Glomerular visceral epithelial cell (primary cell): Measurements from ENCODE around the gene CLEC16A.

Experiments
- DNase-seq: peaks from one replicate; pipeline ENCODE4 v3.0.0-alpha.2; 2016; ENCODE audit errors: extremely low spot score

CLEC16A gene

DNA sequence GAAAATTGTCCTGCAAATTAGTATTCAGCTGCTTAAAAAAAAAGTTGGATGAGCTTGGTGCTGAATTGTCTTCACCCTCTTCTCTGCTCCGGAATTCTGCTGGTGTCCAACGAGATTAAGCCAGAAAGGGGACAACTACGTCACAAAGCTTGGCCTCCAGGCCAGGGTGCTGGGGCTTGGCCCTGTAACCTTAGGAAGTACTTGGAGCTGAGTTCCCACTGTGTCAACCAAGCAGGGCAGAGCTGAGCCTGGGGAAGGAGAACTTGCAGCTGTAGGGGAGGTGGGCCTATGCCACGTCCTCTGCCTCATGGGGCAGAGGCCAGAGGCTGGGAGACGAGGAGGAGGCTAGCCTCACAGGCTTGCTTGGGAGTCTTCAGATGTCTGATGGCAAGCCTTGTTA is 71.2 kb downstream of the CLEC16A start:
- no peak for DNase-seq

DNA sequence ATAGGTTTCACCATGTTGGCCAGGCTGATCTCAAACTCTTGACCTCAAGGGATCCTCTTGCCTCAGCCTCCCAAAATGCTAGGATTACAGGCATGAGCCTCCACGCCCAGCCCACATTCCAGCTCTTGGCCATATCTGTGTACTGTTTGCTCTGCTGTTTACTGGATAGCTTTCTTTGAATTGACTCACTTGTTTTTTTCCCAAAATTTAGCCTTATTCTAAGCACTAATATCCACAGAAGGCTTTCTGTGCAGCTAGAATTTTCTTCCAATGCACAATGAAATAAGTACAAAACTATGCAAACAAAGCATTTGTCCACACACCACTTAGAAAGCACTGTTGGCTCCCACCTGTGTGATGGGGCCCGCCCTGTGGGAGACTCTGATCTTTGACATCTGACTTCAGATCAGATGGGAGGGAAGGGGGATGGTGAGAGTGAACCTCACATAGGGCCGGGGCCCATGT is 72.2 kb downstream of the CLEC16A start:
- no peak for DNase-seq

DNA sequence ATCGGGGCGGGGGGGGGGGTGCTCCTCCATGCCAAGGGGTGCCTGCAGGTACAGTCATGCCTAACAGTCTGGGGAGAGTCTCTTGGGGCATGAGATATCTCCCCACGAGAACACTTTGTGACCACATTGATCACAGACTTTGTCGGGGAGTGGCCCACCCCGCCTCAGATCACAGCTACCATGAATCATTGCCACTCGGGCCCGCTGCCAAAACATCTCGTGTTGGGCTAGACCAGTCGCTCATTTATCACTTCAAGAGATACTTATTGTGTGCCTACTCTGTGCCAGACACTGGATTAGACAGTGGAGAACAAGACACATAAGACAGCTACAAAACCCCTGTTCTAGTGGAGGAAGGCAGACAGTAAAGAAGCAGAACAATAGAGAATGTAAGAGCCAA is 72.6 kb downstream of the CLEC16A start:
- DNase-seq = peak; percentile 63

DNA sequence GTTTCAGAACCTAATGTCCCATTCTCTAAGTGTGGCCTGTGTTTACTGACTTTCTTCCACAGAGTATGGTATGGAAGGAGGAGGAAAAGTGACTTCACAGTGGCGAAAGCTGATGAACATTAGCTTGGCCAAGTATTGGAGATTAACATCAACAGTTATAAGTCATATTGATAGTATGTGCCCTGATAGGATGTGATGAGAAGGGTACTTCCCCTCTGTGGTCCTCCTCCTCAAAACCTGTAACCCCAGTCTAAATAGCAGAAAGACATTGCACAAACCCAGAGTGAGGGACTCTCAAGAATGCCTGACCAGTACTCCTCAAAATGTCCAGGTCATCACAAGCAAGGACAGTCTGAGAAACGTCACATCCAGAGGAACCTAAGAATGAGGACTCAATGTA is 73.1 kb downstream of the CLEC16A start:
- no peak for DNase-seq

DNA sequence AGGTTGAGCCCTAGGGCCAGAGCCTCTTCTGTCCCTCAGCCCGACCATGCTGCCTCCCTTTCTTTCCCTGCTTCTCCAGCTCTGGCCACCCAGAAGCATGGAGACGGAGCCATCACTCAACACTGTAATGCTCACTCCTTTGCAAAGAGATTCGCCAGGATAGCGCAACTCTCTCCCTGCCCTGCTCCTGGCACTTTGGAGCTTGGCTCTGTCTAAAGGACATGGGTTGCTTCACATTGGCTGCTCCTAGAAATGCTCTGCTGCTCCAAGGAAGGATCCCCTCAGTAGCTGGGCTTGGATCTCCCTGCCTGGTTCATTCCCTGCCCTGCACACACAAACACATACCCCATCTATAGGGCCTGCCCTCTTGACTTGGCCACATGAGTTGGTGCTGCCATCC is 76.0 kb downstream of the CLEC16A start:
- no peak for DNase-seq

DNA sequence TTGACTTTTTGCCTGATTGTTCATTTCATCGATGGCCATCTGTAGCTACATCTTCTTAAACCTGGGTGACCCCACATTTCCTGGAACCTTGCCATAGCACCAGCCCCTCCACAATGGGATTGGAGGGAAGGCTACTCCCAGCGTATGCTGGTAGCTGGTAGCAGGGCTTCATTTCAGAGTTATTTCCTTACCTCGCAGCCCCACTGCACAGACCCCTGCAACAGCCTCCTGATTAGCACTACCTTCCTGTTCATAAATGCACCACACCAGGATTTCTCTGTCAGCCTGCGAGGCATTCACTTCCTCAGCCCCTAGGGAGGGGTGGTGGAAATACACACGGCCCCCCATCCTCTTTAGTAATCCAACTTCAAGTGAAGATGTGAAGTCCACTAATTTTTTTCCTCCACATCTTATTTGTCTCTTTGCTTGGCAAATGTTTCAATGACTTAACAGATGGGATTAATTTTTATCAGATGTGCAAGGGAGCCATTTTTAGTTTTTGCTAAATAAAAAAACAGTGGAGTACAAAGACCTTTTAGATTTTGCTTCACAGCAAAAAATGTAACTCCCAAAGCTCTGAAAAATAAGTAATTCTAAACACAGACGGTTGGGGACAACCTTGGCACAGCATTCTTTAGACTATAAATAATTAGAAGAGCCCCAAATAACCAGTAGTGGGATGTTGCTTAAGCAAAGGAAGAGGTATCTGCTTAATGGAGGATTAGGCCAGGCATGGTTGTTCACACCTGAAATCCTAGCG is 76.6 kb downstream of the CLEC16A start:
- DNase-seq = no peak

DNA sequence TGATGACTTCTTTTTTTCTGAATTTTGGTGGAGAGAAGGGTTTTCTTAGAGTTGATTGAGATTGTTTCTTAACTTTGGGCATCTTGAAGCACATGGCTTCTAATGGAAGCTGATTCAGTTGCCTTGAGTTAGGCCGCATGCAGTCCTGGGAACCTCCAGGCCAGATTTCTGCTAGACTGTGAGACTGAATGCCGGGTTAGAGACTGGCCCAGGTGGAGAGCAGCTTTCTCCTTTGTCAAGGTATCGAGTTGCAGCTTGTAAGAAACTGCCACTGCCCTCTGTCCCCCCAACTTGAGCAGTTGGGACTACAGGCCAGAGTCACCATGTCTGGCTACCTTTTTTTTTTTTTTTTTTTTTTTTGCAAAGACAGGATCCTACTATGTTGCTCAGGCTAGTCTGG is 77.6 kb downstream of the CLEC16A start:
- DNase-seq = no peak

DNA sequence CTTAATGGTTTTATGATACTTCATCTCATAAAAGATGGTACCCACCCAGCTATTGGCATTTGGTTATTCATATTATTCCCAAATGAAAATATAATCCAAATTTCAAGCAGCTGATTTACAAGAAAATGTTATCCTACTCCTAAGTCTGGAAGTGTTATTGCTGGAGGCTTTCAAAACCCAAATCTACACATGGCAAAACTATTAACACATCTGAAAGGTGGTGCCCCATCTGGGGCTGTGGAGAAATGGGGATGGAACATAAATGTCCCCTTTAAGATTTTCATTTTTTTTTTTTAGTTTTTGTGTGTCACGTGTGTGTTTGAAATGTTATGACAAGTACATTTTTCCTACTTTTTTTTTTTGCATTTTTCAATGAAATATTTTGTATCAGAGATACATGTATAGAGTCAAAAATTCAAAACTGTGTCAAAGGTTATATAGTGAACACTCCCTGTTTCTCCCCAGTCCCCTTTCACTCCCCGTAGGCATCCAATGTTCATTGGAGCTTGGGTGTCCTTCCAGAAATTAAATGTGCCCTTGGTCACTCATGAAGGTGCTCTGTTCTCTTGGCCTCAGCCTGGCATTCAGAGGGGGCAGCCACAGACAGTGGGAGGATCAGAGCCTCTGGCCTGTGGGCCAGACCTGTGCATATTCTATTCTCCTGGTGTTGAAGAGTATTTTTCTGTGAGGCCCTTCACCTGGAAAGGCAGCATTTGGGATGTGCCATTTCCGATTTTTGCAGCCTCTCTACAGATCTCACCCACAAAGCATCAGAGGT is 79.1 kb downstream of the CLEC16A start:
- no peak for DNase-seq

DNA sequence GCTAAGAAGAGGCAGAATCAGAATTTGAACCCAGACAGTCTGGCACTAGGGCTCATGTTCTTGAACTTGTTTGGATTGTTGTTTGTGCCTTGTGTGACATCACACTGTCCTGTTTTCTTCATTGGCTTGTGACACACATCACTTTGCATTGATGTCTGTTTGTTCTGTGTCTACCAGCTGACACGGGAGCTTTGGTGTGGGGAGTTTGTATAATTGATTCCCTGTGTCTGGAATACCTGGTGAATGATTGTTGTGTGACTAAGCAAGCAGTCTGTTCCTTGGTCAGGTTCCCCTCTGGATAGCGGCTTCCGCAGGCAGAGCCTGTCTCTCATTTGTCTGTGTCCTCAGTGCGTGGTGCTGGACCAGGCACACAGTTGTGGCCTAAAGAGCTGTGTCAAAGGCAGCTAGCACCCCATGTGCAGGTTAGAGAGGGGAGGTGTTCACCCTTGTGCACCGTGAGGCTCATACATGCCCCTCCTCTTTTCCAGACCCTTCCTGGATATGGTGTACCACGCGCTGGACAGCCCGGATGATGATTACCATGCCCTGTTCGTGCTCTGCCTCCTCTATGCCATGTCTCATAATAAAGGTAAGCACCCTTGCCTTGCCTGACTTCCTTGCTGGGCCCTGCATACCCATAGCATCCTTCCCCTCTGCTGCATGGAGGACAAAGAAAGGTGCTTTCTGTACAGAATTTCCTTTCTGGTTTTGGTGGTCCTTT is 80.1 kb downstream of the CLEC16A start:
- peak; percentile 59 for DNase-seq

DNA sequence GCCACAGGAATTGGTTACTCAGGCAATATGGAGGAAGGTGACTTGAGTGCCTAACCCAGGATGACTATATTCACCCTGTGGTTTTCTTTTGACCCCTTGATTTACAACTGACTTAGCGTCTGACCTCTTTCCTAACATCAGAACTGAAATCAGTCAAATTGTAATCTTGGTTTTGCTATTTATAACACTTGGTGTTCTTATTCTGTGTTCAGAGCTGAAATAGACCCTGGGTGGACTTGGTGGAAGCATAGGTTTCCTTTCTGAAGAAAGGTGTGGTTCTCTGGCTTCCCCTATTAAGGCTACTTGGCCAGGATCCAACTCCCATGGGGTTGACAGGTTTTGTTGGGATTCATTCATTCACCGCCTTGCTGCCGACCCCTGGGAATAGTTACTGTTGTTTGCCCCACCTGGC is 80.8 kb downstream of the CLEC16A start:
- peak; percentile 10 for DNase-seq

DNA sequence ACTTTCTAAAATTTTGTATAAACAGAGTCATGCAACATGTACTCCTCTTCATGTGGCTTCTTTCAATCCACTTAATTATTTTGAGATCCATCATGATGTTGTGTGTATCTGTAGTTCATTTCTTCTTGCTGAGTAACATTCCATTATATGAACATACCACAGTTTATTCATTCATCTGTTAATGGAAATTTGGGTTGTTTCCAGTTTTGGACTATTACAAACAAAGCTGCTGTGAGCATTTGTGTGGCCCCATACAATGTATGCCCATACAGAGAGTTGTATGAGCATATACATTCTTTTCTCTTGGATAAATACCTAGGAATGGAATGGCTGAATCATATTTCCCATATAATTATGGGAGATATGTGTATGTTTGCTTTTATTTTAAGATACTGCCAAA is 85.6 kb downstream of the CLEC16A start:
- DNase-seq = no peak

DNA sequence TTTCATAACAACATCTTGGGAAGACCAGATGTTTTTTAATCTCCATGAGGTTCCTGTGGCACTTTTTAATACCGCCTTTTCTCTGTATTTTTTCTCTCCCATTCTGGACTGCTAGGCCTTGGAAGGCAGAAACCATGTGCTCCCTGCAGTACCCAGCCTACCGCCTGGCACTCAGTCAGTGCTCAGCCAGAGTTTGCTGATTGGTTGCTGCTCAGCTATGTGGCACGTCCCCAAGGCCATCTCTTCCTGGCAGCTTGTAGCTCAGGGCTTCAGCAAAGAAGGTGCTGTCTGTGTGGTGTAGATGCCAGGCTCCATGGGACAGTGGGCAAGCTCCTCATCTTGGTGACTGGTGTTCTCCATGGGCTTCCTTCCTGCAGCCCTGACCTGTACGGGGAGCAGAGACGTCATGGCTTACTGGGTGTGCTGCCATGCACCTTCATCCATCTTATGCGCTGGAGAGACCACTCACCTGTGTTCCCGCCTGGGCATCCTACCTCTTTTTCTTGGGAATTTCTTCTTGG is 86.7 kb downstream of the CLEC16A start:
- no peak for DNase-seq

DNA sequence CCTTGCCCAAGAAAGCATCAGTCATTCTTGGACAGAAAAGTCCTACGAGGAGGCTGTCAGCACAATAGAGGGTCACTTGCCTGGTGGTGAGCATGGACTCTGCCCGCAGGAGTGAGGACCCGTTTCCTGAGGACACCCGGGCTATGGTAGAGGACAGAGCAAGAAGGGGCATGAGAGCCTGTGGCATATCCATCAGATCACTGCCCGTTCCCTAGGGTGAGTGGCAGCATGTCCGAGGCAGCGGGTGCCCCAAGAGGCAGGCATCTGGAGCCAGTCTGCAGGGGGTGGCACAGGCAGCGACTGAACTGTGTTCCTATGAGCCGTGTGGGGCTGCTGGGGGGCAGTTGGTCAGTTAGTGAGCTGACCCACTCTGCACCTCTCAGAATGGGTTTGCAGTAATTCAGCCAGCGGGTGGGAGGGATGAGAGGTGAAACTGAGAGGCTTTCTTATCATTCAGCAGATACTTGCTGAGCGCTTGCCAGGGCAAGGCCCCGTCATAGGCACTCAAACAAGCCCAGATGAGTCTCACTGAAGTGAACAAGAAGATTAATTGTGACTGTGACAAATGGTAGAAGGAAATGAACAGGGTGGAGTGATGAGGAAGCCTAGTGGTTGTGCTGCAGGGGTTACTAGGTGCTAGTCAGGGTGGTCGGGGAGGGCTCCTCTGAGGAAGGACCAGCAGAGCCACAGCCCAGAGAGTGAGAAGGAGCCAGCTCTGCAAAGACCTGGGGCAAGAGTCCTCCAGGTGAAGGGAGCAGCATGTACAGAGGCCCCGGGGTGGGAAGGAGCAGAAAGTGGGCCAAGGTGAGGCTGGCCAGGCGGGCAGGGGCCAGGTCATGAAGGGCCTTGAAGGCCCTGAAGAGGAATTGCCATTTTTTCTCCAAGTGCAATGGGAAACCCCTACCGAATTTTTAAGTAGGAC is 87.9 kb downstream of the CLEC16A start:
- no peak for DNase-seq

DNA sequence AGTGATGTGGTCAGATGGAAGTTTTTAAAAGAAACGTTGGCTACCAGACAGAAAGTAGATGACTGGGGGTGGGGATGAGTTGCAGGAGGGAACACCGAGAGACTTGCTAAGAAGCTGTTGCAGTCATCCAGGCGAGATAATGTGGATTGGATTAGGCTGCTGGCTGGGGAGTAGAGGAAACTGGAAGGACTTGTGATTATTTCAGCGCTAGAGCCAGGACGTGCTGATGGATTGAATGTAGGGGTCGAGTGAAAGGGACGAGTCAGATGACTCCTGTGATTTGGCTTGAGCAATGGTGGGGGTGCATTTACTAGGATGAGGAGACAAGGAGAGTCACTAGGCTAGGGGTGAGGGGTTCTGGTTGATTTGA is 88.5 kb downstream of the CLEC16A start:
- DNase-seq = no peak

DNA sequence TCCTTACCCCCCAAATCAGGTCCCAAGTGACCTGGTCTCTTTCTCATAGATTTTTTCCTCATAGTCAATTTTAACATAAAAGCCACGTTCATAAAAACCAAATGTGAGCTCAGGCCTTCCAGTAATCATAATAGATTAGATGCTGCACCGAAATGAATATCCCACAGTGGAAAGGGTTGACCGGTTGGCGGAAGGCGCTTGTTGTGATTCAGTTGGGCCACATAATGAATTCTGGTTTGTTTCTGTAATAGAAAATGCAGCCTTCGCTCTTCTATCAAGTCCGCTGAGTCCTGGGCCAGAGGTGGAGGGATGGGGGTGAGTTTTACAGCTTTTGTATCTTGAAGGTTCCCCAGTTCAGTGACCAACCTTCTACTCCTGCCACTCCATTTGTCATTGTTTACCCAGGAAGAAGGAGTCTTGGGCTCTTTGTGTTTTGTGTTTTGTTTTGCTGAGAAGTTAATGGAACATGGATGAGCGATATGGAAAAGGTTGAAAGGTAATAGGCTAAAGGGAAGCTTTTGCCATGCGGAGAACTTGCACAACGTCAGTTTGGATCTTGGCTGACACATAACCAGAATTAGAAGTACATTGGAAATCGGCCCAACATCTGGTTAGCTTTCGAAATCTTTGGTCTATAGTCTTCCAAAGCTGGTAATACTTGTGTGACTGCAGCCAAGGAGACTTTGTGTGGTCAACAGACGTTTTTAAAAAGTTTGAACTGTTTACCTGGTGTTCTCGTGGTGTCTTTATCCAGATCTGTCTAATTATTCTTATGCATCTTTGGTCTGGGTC is 89.5 kb downstream of the CLEC16A start:
- DNase-seq = no peak

DNA sequence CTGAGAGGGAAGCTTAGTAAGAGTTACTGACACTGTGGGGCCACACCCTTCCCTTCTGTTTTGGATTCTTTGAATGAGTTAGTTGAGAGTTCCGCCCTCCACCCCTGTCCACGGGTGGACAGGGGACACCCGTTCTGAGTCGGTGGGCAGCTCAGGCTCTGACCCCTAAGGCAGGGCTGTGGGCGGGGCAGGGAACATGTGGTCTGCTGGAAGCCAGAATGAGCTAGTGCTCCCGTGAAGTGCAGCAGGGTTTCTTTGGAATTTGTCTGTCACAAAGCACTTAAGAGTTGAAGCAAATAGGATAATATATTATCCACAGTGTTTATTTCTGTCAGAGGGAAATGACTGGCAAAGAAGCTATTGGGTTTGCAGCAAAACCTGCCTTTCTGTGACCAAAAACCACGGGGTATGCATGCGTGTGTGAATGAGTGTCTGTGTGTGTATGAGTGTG is 90.1 kb downstream of the CLEC16A start:
- DNase-seq = no peak

DNA sequence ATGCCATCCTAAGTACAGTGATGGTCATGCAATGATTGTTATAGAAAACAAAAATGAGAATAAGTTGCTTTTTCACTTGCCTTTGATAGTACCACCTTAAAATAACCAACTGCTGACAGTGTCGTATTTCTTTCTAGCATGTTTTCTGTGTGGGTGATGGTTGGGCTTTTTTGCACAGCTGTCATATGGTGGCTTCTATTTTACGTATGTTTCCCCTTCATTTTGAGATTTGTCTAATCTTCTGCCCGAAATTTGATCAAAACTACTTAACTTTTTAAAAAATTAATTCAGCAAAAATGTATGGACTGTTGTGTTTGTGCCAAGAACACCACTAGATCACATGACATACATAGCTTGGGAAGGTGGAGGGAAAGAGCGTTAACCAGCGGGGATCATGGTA is 90.7 kb downstream of the CLEC16A start:
- no peak for DNase-seq

DNA sequence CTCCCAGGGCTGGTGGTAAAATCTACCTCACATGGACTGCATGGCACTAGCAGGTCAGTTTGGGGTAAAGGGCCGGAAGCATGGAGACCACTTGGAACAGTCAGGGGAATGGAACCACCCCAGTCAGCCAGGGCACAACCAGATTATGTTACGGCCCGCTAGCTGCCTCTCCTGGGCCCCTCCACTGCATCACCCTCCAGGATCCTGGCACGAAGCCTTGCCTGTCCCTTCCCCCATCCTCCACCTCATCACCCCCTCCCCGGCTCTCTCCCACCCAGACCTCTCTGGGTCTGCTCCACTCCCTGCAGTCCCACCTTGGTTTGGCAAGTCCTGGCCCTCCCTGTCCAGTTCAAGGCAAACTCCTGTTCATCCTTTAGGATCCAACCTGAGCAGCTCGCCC is 91.7 kb downstream of the CLEC16A start:
- no peak for DNase-seq

DNA sequence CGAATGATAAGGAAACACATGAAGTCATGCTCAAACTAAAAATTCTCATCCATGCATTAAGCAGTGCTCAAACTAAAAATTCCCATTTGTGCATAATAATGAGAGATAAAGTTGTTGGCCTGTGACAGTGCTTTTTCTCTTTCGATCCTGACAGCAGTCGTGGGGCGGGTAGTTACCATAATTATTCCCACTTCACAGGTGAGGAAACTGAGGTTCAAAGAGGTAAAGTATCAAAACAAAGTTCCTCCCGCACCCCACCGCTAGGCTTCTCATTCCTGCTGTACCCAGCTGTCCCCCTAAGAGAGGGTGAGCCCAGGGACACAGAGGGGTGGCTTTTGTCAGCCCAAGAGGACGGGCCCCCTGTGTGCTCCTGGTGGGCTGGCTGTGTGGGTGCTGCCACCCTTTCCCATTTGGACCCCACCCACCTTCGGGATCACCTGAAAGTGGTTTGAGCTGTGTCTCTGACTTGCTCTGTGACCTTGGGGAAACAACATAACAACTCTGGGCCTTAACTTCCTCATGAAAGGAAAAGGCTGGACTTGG is 92.6 kb downstream of the CLEC16A start:
- DNase-seq = no peak

DNA sequence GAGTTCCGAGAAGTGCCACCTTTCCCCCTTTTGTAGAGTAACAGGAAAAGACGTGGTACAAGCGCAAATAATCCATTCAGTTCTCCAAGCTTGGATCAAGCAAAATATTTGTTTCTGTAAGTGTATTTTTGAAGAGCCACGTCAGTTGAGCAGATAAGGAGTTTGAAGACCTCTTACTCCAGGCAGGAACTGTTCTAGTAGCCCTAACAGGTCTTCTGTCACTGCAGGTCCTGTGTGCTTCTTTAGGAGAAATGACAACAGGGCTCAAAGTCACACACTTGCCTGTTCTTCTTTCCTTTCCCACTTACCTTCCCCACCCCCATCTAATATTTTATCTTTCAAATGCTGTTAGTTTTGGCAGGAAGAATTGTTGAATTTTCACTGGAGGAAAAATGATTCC is 93.9 kb downstream of the CLEC16A start:
- DNase-seq = no peak
